Raji (cell line): Measurements from ENCODE around the gene CACHD1.

Experiments used
- POLR2A ChIP-seq: IDR thresholded peaks from 2 replicates; pipeline ENCODE4 v1.6.1; 2011; ENCODE audit warnings: low read depth, low read length, control low read depth; ENCODE audit not compliant: insufficient read depth

The CACHD1 gene

GRCh38 chr1:64469116-64469976 is 583 bp upstream of the CACHD1 start:
- TF ChIP-seq POLR2A, result no peak

- no peak for TF ChIP-seq POLR2A
Measured at GRCh38 chr1:64470665-64471217, 812 bp downstream of the CACHD1 start.

GRCh38 chr1:64471218-64472039 is 1.5 kb downstream of the CACHD1 start:
- no peak for TF ChIP-seq POLR2A

GRCh38 chr1:64472040-64472376 is 2.1 kb downstream of the CACHD1 start:
- no peak for TF ChIP-seq POLR2A

GRCh38 chr1:64472805-64473204 is 2.9 kb downstream of the CACHD1 start:
- TF ChIP-seq POLR2A, result no peak

GRCh38 chr1:64473367-64473766 is 3.4 kb downstream of the CACHD1 start:
- no peak for TF ChIP-seq POLR2A

GRCh38 chr1:64474133-64474532 is 4.2 kb downstream of the CACHD1 start:
- TF ChIP-seq POLR2A, result no peak

GRCh38 chr1:64474665-64475439 is 4.9 kb downstream of the CACHD1 start:
- TF ChIP-seq POLR2A, result no peak

- TF ChIP-seq POLR2A, result no peak
Measured at GRCh38 chr1:64476251-64476952, 6.5 kb downstream of the CACHD1 start.

GRCh38 chr1:64478594-64479470 is 8.9 kb downstream of the CACHD1 start:
- no peak for TF ChIP-seq POLR2A

GRCh38 chr1:64479874-64480273 is 9.9 kb downstream of the CACHD1 start:
- TF ChIP-seq POLR2A, result no peak

GRCh38 chr1:64480999-64481772 is 11.3 kb downstream of the CACHD1 start:
- TF ChIP-seq POLR2A, result no peak

GRCh38 chr1:64482128-64482527 is 12.2 kb downstream of the CACHD1 start:
- no peak for TF ChIP-seq POLR2A
